Endothelial cell (in vitro differentiated cells): ENCODE measurements around the gene SGSH. TPM values are rescaled to one million over a fixed set of nuclear protein-coding genes. Genes with fewer than 3 reads are reported as not detected.

Experiments used
- DNase-seq: peaks from one replicate; pipeline ENCODE4 v3.0.0; 2021; ENCODE audit warnings: low spot score
- H3K27ac Mint-ChIP-seq: one replicate; pipeline ENCODE4 v1.8.0; 2021; ENCODE audit warnings: mixed read lengths, inconsistent platforms; ENCODE audit not compliant: unreplicated experiment
- H3K27me3 Mint-ChIP-seq: one replicate; pipeline ENCODE4 v1.8.0; 2021; ENCODE audit warnings: mild to moderate bottlenecking, moderate library complexity, mixed read lengths, inconsistent platforms; ENCODE audit not compliant: unreplicated experiment
- H3K36me3 Mint-ChIP-seq: one replicate; pipeline ENCODE4 v1.8.0; 2021; ENCODE audit warnings: mild to moderate bottlenecking, low read depth, mixed read lengths, inconsistent platforms; ENCODE audit not compliant: unreplicated experiment
- H3K4me1 Mint-ChIP-seq: one replicate; pipeline ENCODE4 v1.8.0; 2021; ENCODE audit warnings: mild to moderate bottlenecking, mixed read lengths, inconsistent platforms; ENCODE audit not compliant: unreplicated experiment
- H3K4me3 Mint-ChIP-seq: one replicate; pipeline ENCODE4 v1.8.0; 2021; ENCODE audit warnings: mild to moderate bottlenecking, mixed read lengths, inconsistent platforms; ENCODE audit not compliant: unreplicated experiment
- H3K9me3 Mint-ChIP-seq: one replicate; pipeline ENCODE4 v1.8.0; 2021; ENCODE audit warnings: mixed read lengths, inconsistent platforms; ENCODE audit not compliant: unreplicated experiment
- CTCF ChIP-seq: fragments of 200-600 bp; sonication (generic); IDR thresholded peaks from one replicate; pipeline ENCODE4 v1.5.0; 2021; ENCODE audit warnings: antibody characterized with exemption; ENCODE audit not compliant: unreplicated experiment
- total RNA-seq: library from RNA; stranded (reverse); fragmentation: NEBNext Ultra II Directional; extraction: Animal tissue kit (Norgen Biotek cat#: 25700); gene quantifications from one replicate; pipeline ENCODE4 v1.2.1, GENCODE V29; 2021; ENCODE audit not compliant: unreplicated experiment

SGSH gene
- total RNA-seq, 1 donor from 2014 or later, result 76.0 TPM

GRCh38 chr17:80187515-80187941 is 32.6 kb downstream of the SGSH start:
- DNase-seq, result no peak
- no peak overlapping the region for H3K4me3 Mint-ChIP-seq
- no peak overlapping the region for H3K27ac Mint-ChIP-seq
- H3K9me3 Mint-ChIP-seq, result no peaks in the 10 kb centered on the region
- H3K36me3 Mint-ChIP-seq, result no peaks in the 10 kb centered on the region
- TF ChIP-seq CTCF, result no peak
- H3K27me3 Mint-ChIP-seq, result peaks cover 4% of the 10 kb centered on the region
- peaks cover 4% of the 10 kb centered on the region for H3K4me1 Mint-ChIP-seq

GRCh38 chr17:80187090-80187489 is 33.0 kb downstream of the SGSH start:
- no peaks in the 10 kb centered on the region for H3K9me3 Mint-ChIP-seq
- H3K27me3 Mint-ChIP-seq, result peaks cover 4% of the 10 kb centered on the region
- no peak overlapping the region for H3K4me3 Mint-ChIP-seq
- H3K36me3 Mint-ChIP-seq, result no peaks in the 10 kb centered on the region
- peaks cover 2% of the 10 kb centered on the region for H3K4me1 Mint-ChIP-seq
- H3K27ac Mint-ChIP-seq, result no peak overlapping the region
- no peak for DNase-seq
- TF ChIP-seq CTCF, result no peak

- H3K4me1 Mint-ChIP-seq, result no peaks in the 10 kb centered on the region
- peaks cover 2% of the 10 kb centered on the region for H3K27me3 Mint-ChIP-seq
- H3K27ac Mint-ChIP-seq, result no peak overlapping the region
- no peak overlapping the region for H3K4me3 Mint-ChIP-seq
- DNase-seq, result no peak
- no peaks in the 10 kb centered on the region for H3K9me3 Mint-ChIP-seq
- no peak for TF ChIP-seq CTCF
- no peaks in the 10 kb centered on the region for H3K36me3 Mint-ChIP-seq
Measured at GRCh38 chr17:80185968-80186367, 34.2 kb downstream of the SGSH start.

- Mint-ChIP-seq H3K4me3 (no peak overlapping the region), H3K9me3 (no peaks in the 10 kb centered on the region), H3K36me3 (no peaks in the 10 kb centered on the region), H3K27me3 (peaks cover 2% of the 10 kb centered on the region), H3K4me1 (no peaks in the 10 kb centered on the region), H3K27ac (no peak overlapping the region)
- no peak for TF ChIP-seq CTCF
- DNase-seq, result no peak
Measured at GRCh38 chr17:80184423-80184714, 35.8 kb downstream of the SGSH start.

- H3K27me3 Mint-ChIP-seq, result peaks cover 2% of the 10 kb centered on the region
- DNase-seq, result no peak
- H3K4me3 Mint-ChIP-seq, result no peak overlapping the region
- no peak overlapping the region for H3K27ac Mint-ChIP-seq
- no peaks in the 10 kb centered on the region for H3K9me3 Mint-ChIP-seq
- no peak for TF ChIP-seq CTCF
- no peaks in the 10 kb centered on the region for H3K4me1 Mint-ChIP-seq
- H3K36me3 Mint-ChIP-seq, result no peaks in the 10 kb centered on the region
Measured at GRCh38 chr17:80183581-80184422, 36.3 kb downstream of the SGSH start.
